Breast epithelium (tissue), 3 donors: ENCODE results near the gene PDXP.

Experiments used
- POLR2AphosphoS5 ChIP-seq, 3 donors: sonication (generic); formaldehyde crosslinking; IDR thresholded peaks; one replicate each; pipeline ENCODE4 v1.6.1; 2017; ENCODE audit warnings: antibody characterized with exemption in 3 of 3
- TF ChIP-seq, protein P1 (sequence below), 3 donors: fragments of 450-650 bp; IDR thresholded peaks; one replicate each; pipeline ENCODE4 v1.5.1; 2016 to 2017; ENCODE audit warnings: antibody characterized with exemption in 3 of 3, mild to moderate bottlenecking in 3 of 3, moderate library complexity in 3 of 3

DNA sequence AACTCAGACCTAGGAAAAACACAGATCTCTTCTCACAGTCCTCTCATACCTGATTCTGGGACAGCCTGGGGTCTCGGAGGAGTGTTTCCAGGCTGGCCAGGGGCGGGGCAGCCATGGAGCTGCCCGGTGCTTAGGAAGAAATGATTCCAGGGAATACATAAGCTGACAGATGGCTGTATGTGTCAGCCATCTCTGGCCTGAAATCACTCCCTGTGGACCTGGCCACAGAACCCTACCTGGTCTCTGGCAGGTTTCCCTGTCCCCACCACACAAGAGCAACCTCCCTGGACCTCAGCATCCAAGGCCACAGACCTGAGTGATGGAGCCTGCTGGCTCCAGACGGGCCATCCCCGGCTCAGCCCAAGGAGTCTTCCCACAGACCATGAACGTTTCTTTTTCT lies 39.8 kb upstream of the PDXP start:
- no peak for TF ChIP-seq POLR2AphosphoS5 (IDR thresholded peaks at IDR 0.05)
- TF ChIP-seq, protein P1, sequence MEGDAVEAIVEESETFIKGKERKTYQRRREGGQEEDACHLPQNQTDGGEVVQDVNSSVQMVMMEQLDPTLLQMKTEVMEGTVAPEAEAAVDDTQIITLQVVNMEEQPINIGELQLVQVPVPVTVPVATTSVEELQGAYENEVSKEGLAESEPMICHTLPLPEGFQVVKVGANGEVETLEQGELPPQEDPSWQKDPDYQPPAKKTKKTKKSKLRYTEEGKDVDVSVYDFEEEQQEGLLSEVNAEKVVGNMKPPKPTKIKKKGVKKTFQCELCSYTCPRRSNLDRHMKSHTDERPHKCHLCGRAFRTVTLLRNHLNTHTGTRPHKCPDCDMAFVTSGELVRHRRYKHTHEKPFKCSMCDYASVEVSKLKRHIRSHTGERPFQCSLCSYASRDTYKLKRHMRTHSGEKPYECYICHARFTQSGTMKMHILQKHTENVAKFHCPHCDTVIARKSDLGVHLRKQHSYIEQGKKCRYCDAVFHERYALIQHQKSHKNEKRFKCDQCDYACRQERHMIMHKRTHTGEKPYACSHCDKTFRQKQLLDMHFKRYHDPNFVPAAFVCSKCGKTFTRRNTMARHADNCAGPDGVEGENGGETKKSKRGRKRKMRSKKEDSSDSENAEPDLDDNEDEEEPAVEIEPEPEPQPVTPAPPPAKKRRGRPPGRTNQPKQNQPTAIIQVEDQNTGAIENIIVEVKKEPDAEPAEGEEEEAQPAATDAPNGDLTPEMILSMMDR (IDR thresholded peaks at IDR 0.05) = no peak
